PC-9 (cell line): Measurements from ENCODE around the gene ABLIM1.

Source experiments
- EZH2 ChIP-seq: fragments of 200-600 bp; sonication (generic); IDR thresholded peaks from 2 replicates; pipeline ENCODE4 v1.8.0; 2017; ENCODE audit warnings: antibody characterized with exemption, low read depth
- TF ChIP-seq, protein P1 (sequence below): fragments of 200-600 bp; sonication (generic); conservative IDR thresholded peaks from 2 replicates; pipeline ENCODE4 v1.6.1; 2017; ENCODE audit warnings: mixed run types, antibody characterized with exemption, mild to moderate bottlenecking, moderate library complexity

- no peak for TF ChIP-seq EZH2
- TF ChIP-seq, protein P1, sequence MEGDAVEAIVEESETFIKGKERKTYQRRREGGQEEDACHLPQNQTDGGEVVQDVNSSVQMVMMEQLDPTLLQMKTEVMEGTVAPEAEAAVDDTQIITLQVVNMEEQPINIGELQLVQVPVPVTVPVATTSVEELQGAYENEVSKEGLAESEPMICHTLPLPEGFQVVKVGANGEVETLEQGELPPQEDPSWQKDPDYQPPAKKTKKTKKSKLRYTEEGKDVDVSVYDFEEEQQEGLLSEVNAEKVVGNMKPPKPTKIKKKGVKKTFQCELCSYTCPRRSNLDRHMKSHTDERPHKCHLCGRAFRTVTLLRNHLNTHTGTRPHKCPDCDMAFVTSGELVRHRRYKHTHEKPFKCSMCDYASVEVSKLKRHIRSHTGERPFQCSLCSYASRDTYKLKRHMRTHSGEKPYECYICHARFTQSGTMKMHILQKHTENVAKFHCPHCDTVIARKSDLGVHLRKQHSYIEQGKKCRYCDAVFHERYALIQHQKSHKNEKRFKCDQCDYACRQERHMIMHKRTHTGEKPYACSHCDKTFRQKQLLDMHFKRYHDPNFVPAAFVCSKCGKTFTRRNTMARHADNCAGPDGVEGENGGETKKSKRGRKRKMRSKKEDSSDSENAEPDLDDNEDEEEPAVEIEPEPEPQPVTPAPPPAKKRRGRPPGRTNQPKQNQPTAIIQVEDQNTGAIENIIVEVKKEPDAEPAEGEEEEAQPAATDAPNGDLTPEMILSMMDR: no peak
Measured at GRCh38 chr10:114560144-114560543, 97.9 kb downstream of the ABLIM1 start.
